Right lobe of liver (tissue), 6 donors: Measurements from ENCODE around the gene IL34. TPM values are rescaled to one million over a fixed set of nuclear protein-coding genes. Genes with fewer than 3 reads are reported as not detected.

Experiments
- ATAC-seq, 4 donors: fragments of 200-7000 bp; cut with Tn5 transposase; one replicate each; pipeline ENCODE4 v1.9.1; 2020; ENCODE audit warnings: mild to moderate bottlenecking in 4 of 4, moderate library complexity in 4 of 4
- DNase-seq, 3 donors: peaks; one replicate each; pipeline ENCODE4 v3.0.0-alpha.2; 2020
- H3K27ac ChIP-seq, 3 donors: fragments of 200-600 bp; one replicate each; pipeline ENCODE4 v1.8.0; 2022
- H3K27me3 ChIP-seq, 2 donors: fragments of 200-600 bp; one replicate each; pipeline ENCODE4 v1.8.0; 2022
- H3K36me3 ChIP-seq, 4 donors: fragments of 200-600 bp; sonication (generic) in 1 of 4; one replicate each; pipeline versions ENCODE4 v1.5.1 to v1.8.0; 2017 to 2022; ENCODE audit warnings: control low read depth in 1 of 4
- H3K4me1 ChIP-seq, 4 donors: fragments of 200-600 bp; sonication (generic) in 1 of 4; one replicate each; pipeline versions ENCODE4 v1.5.1 to v1.8.0; 2017 to 2022; ENCODE audit warnings: control low read depth in 1 of 4
- H3K4me3 ChIP-seq, 3 donors: fragments of 200-600 bp; one replicate each; pipeline ENCODE4 v1.8.0; 2022
- H3K9me3 ChIP-seq, 4 donors: fragments of 200-600 bp; sonication (generic) in 1 of 4; one replicate each; pipeline versions ENCODE4 v1.5.1 to v1.8.0; 2017 to 2022; ENCODE audit warnings: control low read depth in 1 of 4
- CTCF ChIP-seq, 4 donors: fragments of 200-600 bp in 3 of 4; fragments of 450-650 bp in 1 of 4; IDR thresholded peaks; one replicate each; pipeline versions ENCODE4 v1.5.1 to v1.8.0; 2016 to 2022; ENCODE audit warnings: antibody characterized with exemption in 4 of 4, mild to moderate bottlenecking in 2 of 4
- POLR2A ChIP-seq: fragments of 450-650 bp; IDR thresholded peaks from one replicate; pipeline ENCODE4 v1.6.1; 2017; ENCODE audit warnings: antibody characterized with exemption, mild to moderate bottlenecking
- WGBS: methylation state at CpG from one replicate; pipeline ENCODE4 v1.1.6; 2018; ENCODE audit warnings: low coverage, low lambda C conversion rate; ENCODE audit not compliant: insufficient coverage; ENCODE audit errors: missing lambda C conversion rate; 5-methylcytosine and 5-hydroxymethylcytosine counted together
- intact Hi-C, 2 donors: fragments of 100-400 bp; cut with DNase I; formaldehyde crosslinking; loops; one replicate each; pipeline versions ENCODE4 v1.11.2 to v1.14.1; 2022
- total RNA-seq, 6 experiments: library from RNA; depleted of rRNA in 2 of 6; stranded (reverse); fragments of >200 nt in 2 of 6; fragmentation: NEBNext Ultra II Directional in 3 of 6; extraction: Animal tissue kit (Norgen Biotek cat#: 25700) in 3 of 6; gene quantifications; one replicate each; pipeline versions ENCODE4 v1.1.0 to v1.2.4, GENCODE V29; 2016 to 2023
- donor health status: DM: no; HTN: yes; CAD: no.
- donor health status: DM: no; HTN: no; CAD: no.
- donor health status: DM: no; HTN: no; CAD: no.
- donor health status: DM: no; HTN: yes; CAD: no.
- donor health status: DM: no; HTN: yes; CAD: no.

IL34 gene
- total RNA-seq, 6 experiments from 2014 or later = 0.27 to 1.1 (median 0.49) TPM

DNA sequence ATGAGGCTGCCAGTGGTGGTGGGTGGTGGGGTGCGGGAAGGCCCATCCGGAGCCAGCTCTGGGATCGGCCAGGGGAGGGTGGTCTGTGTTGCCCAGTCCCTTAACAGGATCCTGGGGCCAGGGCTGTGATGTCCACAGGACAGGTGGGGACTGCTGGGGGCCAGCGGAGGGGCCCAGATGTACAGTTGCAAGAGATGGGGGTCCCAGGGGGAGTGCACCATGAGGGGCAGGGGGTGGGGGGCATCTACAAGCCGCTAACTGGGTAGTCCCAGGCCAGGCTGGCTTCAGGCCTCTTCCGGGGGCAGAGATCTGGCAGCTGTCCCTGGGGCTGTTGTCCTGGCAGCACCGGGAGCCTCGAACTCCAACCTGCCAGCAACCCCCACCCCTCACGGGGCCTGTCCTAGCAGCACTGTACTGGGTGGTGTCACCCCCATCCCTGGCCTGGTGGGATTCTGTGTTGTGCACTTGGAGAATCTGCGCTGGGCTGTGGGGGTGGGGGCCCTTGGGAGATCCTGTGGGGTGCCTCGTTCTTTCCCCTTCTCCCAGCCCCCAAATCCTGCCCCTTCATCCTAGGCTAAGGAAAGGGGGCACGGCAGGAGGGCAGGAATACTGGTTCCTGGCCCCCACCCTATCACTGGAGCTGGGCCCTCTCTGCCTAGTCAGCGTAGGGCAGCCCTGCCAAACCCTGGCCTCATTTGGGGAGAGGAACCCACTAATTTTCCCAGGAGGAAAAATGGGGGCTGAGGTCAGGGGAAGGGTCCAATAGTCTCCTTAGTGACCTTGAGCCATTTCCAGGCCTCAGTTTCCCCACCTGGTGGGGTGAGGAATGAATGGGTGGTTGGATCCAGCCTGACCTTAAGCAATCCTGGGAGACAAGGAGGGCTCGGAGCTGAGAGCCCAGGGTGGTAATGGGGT lies 38.0 kb downstream of the IL34 start:
- peak; percentile 74 to 86 (median 77) for DNase-seq
- H3K36me3 ChIP-seq = peaks cover 0 to 11% (median 2%) of the 10 kb centered on the region in 4 donors
- TF ChIP-seq POLR2A (peak; percentile 51), CTCF (IDR thresholded peaks at IDR 0.05) (no peak)
- peak overlapping the region; percentile 68 to 83 (median 71) for H3K4me3 ChIP-seq
- WGBS = 3% methylated on average over 5 of the region's 14 CpGs
- H3K27ac ChIP-seq = peak overlapping the region; percentile 77 to 88 (median 83)
- peak; percentile 16 to 56 (median 36) for ATAC-seq
- peaks cover 0 to 40% (median 13%) of the 10 kb centered on the region in 4 donors for H3K4me1 ChIP-seq
- intact Hi-C loops = loop anchor here (5.0 to 10.0 kb wide), 3 partner anchors 50 to 83 kb away; no protein-coding TSS in a partner anchor
- no peaks in the 10 kb centered on the region for H3K27me3 ChIP-seq
- H3K9me3 ChIP-seq = no peaks in the 10 kb centered on the region

- TF ChIP-seq POLR2A = no peak
- intact Hi-C loops = loop anchor here in 1 of 2 donors (10.0 kb wide), 1 partner anchor 50 kb away; no protein-coding TSS in a partner anchor
- Histone ChIP-seq H3K36me3 (peaks cover 0 to 4% (median 0%) of the 10 kb centered on the region in 4 donors), H3K27me3 (no peaks in the 10 kb centered on the region), H3K4me3 (peak overlapping the region; percentile 68 to 83 (median 71)), H3K9me3 (no peaks in the 10 kb centered on the region), H3K27ac (peak overlapping the region; percentile 77 to 88 (median 83)), H3K4me1 (peaks cover 0 to 40% (median 13%) of the 10 kb centered on the region in 4 donors)
- ATAC-seq (peak in 1 of 4 donors; percentile 4), DNase-seq (peak in 2 of 3 donors; percentile 33 to 67)
- 10% methylated on average over 16 of the region's 90 CpGs for WGBS
Observed at GRCh38 chr16:70685061-70685937, 38.9 kb downstream of the IL34 start.

GRCh38 chr16:70685938-70686375 lies 39.6 kb downstream of the IL34 start, which contains the start of gene MTSS2:
MTSS2 (minus strand) TSS chr16:70686053; CDS start chr16:70685791, 262 bp downstream.
- Histone ChIP-seq H3K27me3 (no peaks in the 10 kb centered on the region), H3K4me3 (peak within 1 kb of the TSS; percentile 68 to 83 (median 71)), H3K4me1 (peaks cover 0 to 40% (median 13%) of the 10 kb centered on the region in 4 donors), H3K27ac (peak within 1 kb of the TSS; percentile 77 to 88 (median 83)), H3K9me3 (no peaks in the 10 kb centered on the region), H3K36me3 (no peaks in the 10 kb centered on the region)
- intact Hi-C loops = loop anchor here in 1 of 2 donors (10.0 kb wide), 1 partner anchor 49 kb away; no protein-coding TSS in a partner anchor
- TF ChIP-seq POLR2A = peak; percentile 72
- TF ChIP-seq CTCF (IDR thresholded peaks at IDR 0.05) = no peak
- ATAC-seq = peak; percentile 56 to 69 (median 64)
- no CpG with 5 or more reads among the region's 72 CpGs for WGBS
- DNase-seq = peak; percentile 85 to 90 (median 90)

DNA sequence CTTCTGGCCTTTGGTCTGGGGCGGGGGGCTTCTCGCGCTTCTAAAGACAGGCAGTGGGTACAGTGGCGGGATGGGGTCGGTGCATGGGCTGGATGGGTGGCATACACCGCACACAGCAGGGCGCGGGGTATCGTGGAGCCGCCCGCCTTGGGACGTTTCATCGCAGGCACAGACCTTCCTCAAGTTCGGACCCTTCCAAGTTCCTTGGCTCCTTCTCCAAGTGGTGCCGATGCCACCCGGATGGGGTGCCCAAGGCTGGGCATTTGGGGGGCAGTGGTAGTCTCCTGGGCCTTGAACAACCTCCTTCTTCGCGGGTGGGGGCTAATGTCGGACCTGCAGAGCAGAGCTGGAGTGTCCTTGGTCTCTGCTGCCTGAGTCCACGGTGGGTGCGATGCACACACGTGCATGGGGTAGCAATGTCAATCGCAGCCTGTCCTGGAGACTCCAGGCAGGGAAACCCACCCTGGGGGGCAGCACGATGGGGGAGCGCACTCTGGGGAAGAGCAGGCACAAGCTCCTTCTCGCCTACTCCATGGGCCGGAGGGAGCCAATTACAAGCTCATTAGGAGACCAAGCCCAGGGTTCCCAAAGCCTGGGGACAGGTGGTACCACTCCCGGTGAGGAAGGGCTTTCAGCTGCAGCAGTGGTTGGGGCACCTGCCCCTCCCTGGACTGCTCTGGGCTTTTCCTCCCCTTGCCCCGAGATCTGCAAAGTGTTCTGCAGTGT lies 40.2 kb downstream of the IL34 start:
- peak overlapping the region; percentile 16 to 68 (median 40) for H3K4me3 ChIP-seq
- H3K9me3 ChIP-seq = no peaks in the 10 kb centered on the region
- intact Hi-C loops = loop anchor here in 1 of 2 donors (10.0 kb wide), 1 partner anchor 48 kb away; no protein-coding TSS in a partner anchor
- TF ChIP-seq CTCF (IDR thresholded peaks at IDR 0.05) (no peak), POLR2A (no peak)
- H3K36me3 ChIP-seq = no peaks in the 10 kb centered on the region
- no peaks in the 10 kb centered on the region for H3K27me3 ChIP-seq
- ATAC-seq (no peak), DNase-seq (peak in 1 of 3 donors; percentile 43)
- 81% methylated on average over 3 of the region's 29 CpGs for whole genome bisulfite sequencing
- H3K4me1 ChIP-seq = peaks cover 0 to 34% (median 11%) of the 10 kb centered on the region in 4 donors
- peak overlapping the region; percentile 66 to 75 (median 69) for H3K27ac ChIP-seq
